Activated CD8-positive, alpha-beta memory T cell treated with anti-CD3 and anti-CD28 coated beads for 1 hour (primary cell): ENCODE measurements around the gene BMP10.
A peak's percentile ranks its signal among the peaks of the same experiment; 100 is the strongest.

Experiments used
- DNase-seq, 2 donors: peaks; one replicate each; pipeline ENCODE4 v3.0.0-alpha.2; 2020; ENCODE audit warnings: low read depth in 1 of 2; ENCODE audit errors: extremely low read depth in 1 of 2

Gene BMP10, protein sequence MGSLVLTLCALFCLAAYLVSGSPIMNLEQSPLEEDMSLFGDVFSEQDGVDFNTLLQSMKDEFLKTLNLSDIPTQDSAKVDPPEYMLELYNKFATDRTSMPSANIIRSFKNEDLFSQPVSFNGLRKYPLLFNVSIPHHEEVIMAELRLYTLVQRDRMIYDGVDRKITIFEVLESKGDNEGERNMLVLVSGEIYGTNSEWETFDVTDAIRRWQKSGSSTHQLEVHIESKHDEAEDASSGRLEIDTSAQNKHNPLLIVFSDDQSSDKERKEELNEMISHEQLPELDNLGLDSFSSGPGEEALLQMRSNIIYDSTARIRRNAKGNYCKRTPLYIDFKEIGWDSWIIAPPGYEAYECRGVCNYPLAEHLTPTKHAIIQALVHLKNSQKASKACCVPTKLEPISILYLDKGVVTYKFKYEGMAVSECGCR

DNA sequence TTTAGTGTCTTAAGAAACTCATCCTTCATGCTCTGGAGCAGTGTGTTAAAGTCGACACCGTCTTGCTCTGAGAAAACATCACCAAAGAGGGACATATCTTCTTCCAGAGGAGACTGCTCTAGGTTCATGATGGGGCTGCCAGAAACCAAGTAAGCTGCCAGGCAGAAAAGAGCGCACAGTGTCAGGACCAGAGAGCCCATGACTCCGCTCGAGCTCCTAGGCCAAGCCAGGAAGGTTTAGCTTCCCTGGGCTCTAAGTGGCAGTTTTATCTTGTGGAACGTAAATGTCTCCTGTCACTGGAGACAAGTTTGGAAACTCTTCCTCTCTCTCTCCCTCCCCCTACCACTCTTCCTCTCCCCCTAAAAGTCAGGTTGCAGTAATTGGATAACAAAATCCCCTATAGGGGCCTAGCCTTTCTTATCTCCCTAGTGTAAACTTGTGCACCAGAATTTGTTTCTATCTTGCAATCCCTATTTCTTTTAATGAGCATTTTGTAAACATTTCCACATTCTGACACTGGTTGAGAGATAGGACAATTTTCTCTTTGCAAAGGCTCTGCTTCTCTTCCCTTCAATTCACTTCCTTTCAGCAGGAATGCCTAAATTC, at the start of gene BMP10:
BMP10 (minus strand) TSS at position 239 of the 606 bp plus-strand sequence; CDS start at position 200, 39 bp downstream.
- no peak for DNase-seq

DNA sequence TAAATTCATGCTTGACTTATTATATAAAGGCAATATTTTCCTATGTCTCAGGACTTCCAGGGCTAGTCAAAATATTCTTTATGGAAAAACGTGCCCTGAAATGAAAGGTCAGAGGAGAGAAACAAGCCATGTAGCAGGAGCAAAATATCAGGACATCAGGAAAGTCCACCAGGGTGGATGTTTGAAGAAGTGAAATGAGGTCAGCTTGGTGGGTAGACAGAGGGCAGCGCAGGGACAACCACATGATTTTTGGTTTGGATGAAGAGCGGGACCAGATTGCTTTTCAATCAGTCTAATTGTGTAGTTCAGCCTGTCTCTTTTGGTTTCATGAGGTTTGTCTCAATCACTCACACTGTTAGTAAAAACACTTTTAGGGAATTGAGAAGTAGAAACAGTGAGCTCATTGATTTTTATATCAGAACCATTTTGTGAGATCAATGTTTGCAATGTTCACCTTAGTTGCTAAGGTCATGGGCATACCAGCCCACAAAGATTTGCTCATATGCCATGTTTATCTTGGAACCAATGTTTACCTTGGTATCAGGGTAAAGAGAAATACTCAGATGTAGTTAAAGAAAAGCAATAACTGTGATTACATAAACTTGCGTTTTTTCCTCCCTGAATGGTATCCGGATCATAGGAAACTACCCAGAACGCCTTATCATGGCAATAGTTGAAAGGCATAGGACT, 49.4 kb upstream of the BMP10 start:
- no peak for DNase-seq

DNA sequence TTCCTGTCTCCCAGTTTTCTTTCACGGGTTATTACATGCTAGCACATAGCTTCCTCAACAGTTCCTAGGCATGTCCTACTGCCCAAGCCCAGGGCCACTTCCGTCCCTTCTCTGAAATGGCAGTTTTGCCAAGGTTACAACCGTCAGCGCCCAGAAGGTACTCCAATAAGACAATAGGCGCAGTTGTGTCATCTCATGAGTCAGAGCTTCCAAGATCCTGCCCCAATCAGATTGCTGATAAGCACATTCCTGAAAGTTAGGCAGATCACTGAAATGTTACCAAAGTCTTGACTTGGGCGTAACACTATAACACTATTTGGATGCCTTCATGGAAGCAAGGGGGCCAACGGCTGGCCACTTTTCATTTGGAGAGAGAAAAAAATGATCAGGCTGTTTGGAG, 47.3 kb upstream of the BMP10 start:
- no peak for DNase-seq

DNA sequence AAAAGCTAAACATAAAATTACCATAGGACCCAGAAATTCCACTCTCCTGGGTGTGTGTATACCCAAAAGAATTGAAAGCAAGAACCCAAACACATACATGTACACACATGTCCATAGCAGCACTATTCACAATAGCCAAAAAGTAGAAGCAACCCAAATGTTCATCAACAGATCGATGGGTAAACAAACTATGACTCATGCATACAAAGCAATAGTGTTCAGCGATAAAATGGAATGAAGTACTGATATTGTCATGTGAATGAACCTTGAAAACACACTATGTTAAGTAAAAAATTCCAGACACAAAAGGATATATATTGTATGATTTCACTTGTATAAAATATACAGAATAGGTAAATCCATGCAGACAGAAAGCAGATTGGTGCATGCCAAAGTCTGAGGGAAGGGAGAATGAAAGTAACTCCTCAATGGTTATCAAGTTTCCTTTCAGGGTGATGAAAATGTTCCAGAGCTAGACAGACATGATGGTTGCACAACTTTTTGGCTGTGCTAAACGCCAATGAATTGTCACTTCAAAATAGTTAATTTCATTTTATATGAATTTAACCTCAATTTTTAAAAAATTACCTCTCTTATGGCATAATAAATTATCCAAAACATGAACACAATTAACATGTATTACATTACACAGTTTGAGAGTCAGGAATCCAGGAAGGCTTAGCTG, 46.0 kb upstream of the BMP10 start:
- no peak for DNase-seq

DNA sequence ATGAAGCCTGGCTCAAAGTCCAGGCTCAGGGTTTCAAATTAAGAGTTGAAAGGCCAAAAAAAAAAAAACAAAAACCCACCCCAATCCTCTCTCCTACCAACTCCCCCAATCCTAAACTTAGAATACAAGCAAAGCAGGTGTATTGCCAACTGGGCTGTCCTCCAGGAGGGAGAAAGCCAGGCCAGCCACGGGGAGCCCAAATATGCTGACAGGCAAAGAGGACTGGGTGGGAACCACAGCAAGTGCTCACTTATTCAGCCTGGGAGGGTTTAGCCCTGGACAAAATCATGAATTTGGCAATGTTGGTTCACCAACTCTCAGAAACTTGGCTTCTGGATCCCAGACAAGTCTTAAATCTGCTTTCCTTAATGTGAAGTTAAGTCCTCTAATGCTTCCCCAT, 45.0 kb upstream of the BMP10 start:
- DNase-seq: no peak

DNA sequence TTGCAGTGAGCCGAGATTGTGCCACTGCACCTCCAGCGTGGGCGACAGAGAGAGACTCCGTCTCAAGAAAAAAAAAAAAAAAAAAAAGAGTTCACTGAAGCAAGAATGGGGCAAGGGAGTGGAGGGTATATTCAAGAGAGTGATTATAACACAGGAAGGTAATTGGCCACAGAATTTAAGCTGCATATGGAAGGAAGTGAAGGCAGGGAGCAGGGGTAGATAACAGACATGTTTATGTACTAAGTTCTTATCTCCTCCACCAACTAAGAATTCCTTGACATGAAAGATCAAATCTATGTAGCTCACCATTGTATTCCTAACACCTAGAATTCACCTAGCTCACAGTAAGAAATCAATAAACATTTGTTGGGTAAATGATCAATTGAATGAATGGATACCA, 44.2 kb upstream of the BMP10 start:
- no peak for DNase-seq

DNA sequence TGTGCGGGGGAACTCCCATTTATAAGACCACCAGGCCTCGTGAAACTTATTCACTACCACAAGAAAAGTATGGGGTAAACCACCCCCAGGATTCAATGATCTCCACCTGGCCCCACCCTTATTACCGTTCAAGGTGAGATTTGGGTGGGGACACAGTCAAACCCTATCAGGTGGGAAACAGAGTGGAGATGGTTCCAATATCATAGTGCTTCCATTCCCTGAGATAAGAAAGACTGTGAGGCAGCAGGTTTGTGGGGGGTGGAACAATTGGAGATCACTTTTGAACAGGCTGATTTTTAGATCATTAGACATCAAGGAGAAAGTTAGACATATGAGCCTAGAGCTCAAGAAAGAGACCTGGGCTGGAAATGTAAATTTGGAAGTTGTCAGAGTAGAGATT, 42.2 kb upstream of the BMP10 start:
- no peak for DNase-seq

DNA sequence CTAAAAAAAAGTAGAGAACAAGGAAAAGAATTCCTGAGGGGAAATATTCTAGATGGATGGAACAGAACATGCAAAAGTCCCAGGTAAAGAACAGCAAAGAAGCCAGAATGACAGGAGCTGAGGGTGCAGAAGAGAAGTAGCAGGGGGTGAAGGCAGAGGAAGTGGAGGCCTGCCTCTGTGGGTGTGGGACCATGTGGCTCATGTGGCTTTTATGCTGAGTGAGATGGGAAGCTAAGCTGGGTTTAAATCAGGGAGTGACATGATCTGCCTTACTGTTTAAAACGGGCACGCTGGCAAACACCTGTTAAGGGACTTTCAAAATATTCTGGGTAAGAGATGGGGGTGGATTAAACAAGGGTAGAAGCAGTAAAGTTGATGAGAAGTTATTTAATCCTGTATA, 41.5 kb upstream of the BMP10 start:
- no peak for DNase-seq

DNA sequence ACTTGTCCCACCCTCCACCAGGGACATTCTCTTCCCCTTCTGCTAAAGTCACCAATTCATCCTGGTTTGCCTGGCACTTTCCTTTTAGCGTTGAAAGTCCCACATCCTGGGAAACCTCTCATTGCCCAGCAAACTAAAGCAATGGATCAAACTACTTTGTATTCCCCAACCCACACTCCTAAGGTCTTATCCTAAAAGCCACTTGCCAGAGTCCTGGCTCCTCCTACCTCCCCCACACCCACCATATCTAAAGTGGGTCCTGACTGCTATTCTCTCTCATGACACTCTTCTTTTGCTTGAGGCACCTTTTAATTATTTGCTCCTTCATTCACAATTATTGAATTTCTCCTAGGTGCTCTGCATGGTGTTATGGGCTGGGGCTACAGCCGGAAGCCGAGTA, 40.9 kb upstream of the BMP10 start:
- no peak for DNase-seq

DNA sequence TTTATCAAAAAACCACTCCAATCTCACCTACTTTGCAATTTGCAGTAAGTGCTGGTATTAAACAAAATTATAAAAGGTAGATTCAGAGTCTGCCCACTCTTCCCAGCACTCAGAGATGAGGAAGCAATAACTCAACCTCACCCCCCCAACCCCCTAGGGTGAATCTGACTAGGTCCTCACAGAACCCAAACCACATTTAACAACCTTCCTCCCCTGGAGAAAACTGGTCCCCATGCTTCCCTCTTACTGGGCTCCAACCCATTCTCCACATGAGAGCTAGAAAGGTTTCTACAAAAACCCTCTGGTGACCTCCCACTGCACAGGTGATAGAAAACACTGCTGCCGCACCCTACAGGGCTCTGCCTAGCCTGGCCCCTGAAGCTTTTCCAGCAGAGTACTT, 40.5 kb upstream of the BMP10 start:
- DNase-seq: no peak

DNA sequence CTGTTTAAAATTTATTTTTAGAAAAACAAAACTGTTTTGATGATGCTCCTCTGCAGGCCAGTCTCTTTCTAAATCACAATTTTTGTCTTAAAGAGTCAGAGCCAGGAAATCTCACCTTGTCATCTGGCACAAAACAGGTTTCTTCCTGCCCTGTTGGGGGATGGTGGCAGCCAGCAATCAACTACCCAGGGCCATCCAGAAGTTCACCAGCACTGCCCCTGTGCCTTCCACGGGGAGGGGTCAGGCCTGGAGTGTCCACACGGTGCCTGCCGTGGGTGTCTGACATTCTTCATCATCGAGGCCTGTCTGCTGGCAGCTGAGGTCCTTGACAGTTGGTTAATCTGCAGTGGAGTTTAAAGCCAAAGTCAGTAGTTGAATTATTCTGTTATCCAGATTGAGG, 40.0 kb upstream of the BMP10 start:
- no peak for DNase-seq

DNA sequence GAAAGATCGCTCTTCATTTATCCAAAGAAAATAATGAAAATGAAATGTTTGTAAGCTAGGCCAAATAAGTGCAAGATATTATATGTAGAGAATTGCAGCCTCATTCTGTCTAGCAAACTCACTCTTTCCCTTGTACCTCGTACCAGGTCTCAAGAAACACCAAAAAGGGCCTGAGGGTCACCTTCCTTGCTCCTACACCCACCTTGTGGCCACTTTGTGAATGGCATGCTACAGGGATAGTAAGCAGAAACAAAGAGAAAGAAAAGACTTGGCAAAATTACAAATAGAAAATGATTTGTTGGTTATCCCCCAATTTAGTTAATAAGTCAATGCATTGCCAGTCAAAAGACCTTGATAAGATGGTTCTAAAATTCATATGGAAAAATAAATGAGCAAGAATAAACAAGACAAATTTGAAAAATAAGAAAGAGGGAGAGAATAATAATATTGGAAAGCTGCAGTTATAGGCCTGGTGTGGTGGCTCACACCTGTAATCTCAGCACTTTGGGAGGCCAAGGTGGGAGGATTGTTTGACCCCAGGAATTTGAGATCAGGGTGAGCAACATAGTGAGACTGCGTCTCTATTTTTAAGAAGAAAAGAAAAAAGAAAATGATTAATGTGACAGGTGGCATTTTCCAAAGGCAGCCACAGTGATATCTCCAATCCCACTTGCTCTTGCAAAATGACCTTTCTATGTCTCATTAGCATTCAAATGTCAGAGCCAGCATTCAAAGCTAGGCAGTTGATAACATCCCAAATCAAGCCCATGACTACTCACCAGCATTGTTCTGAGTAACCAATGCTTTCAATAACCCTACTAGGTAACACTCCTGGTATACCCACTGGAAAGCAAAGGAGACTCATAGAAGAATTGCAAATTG, 38.8 kb upstream of the BMP10 start:
- peak; percentile 25 to 51 for DNase-seq

DNA sequence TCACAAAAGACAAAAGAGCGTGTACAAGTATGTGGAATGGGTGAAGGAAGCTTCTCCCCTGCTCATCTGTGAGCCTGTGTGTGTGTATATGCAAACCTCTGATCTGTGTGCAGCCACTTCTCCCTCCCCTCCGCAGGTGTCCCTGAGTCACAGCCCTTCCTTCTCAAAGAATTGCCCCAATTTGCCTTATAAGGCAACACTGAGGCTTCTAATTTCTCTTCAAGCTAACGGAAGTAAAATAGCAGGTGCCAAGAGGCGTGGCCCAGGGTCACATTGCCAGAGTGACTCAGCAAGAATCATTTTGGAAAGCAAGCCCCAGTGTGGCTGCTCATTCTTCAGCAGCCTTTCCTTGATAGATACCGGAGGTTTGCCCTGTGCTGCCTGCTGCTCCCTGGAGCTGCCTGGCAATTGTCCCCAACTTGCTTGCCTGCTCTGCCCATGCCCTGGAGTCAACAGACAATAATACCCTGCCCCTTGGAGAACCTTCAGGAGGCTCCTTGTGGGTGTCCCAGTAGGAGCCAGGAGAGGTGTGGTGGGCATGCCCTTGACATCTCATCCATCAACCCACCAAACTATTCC, 37.3 kb upstream of the BMP10 start:
- peak; percentile 63 to 66 for DNase-seq

DNA sequence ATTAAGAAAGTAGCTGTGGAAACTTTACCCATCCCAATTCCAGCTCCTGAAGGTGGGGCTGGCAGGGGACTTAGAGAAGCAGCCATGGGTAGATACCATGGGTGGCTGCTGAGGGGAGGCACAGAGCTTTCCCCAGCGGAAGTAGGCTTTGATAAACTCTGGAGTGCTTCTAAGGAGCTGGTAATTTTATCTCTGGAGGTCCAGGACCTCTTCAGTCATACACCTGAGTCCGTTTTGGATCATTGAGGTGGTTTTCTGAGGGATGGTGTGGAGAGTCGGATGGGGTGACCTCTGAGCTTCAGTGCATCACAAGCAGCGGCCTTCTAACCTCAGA, 36.7 kb upstream of the BMP10 start:
- DNase-seq: no peak

DNA sequence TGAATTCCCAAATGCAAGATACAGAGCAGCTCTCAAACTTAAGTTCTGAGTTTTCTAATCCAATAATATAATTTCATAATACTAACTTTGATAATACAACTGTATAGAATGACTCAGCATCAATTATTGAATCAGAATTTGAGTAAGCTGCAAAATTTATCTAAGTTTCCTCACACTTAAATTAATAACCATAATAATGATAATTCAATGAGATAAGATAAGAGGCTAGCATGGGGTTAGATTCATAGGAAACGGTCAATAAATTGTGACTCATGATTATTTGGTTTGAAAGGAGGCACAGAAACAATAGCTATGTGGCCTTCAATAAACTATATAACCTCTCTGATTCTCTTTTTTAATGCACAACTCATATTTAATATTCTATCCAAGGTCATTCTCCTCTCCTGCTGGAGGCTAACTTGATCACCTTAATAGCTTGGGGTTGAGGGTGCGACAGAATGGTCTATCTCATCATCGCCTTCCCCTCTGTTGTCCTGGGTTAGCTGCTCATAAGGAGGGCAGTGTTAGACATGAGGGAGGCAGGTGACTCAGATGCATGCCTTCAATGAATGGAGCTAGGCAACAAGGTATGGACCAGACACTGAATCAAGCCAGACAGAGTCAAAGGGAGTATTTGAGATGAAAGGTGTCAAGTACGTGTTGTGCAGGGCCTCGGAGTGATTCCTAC, 36.2 kb upstream of the BMP10 start:
- no peak for DNase-seq

DNA sequence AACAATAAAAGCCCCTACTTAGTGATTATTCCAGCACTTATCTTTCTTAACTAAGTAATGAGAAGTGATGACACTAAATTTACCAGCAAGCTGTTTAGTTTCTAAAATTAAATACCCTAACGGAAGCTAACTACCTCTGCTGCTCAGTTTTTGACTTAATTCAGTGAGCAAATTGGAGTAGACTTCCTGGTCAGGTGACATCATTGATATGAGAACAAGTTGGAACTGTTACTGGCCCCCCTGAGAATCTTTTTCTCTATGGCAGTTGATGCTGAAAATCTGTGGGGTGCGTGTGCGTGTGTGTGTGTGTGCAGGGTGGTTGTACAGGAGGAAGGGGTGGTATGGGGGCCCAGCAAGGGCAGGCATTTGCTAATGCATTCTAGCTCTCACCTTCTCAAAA, 35.5 kb upstream of the BMP10 start:
- DNase-seq: no peak

DNA sequence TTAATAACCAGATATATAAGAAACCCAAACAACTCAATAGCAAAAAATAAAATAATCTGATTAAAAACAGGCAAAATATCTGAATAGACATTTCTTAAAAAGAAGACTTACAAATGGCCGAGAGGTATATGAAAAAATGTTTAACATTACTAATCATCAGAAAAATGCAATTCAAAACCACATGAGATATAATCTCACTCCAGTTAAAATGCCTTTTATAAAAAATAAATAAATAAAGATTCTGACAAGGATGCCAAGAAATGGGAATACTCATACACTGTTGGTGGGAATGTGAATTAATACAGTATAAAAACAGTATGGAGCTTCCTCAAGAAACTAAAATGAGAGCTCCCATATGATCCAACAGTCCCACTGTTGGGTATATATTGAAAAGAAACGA, 33.9 kb upstream of the BMP10 start:
- DNase-seq: no peak

DNA sequence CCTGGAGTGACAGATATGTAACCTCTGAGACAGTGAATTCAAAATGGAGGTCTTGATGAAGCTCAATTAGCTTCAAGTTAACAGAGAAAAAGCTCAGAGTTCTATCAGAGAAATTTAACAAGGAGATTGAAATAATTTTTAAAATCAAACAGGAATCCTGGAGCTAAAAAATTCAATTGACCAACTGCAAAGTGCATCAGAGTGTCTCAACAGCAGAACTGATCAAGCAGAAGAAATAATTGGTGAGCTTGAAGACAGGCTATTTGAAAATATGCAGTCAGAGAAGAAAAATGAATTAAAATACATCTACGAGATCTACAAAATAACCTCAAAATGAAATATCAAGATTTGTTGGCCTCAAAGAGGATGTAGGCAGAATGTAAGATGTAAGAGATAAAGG, 30.4 kb upstream of the BMP10 start:
- no peak for DNase-seq

DNA sequence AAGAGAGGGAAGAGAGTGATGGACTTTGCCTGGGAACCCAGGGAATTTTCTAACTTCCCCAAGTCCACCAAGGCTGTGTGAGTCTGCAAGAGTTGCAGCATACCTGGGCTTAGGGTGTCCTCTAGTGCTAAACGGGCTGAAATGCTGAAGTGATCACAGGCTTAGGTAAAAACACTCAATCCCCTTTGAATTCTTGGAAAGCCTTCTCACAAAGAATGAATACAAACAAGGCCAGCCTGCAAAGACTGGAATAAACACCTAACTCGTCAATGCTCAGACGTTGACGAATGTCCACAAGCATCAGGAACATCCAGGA, 30.0 kb upstream of the BMP10 start:
- no peak for DNase-seq
